Psoas muscle (tissue), 8 donors: ENCODE data around the gene RNU7-1. TPM values are rescaled to one million over a fixed set of nuclear protein-coding genes. Genes with fewer than 3 reads are reported as not detected.

Source experiments
- ATAC-seq, 4 donors: fragments of 200-7000 bp; cut with Tn5 transposase; one replicate each; pipeline ENCODE4 v1.9.1; 2020; ENCODE audit warnings: moderate library complexity in 3 of 4, mild to moderate bottlenecking in 2 of 4
- DNase-seq, 2 donors: peaks; one replicate each; pipeline ENCODE4 v3.0.0-alpha.2; 2020
- H3K27ac ChIP-seq: fragments of 200-600 bp; one replicate; pipeline ENCODE4 v1.8.0; 2022
- H3K27me3 ChIP-seq, 3 donors: fragments of 200-600 bp in 1 of 3; one replicate each; pipeline versions ENCODE4 v1.6.1 to v1.8.0; 2013 to 2022; ENCODE audit warnings: low read length in 2 of 3, mild to moderate bottlenecking in 2 of 3, moderate library complexity in 1 of 3; ENCODE audit not compliant: insufficient read depth in 3 of 3
- H3K36me3 ChIP-seq, 2 donors: fragments of 200-600 bp in 1 of 2; one replicate each; pipeline versions ENCODE4 v1.6.1 to v1.8.0; 2013 to 2022; ENCODE audit warnings: low read depth in 1 of 2, mild to moderate bottlenecking in 1 of 2, moderate library complexity in 1 of 2; ENCODE audit not compliant: insufficient read depth in 1 of 2
- H3K4me1 ChIP-seq: fragments of 200-600 bp; one replicate; pipeline ENCODE4 v1.8.0; 2022
- H3K4me3 ChIP-seq: fragments of 200-600 bp; one replicate; pipeline ENCODE4 v1.8.0; 2022; ENCODE audit warnings: mild to moderate bottlenecking
- H3K9me3 ChIP-seq: fragments of 200-600 bp; one replicate; pipeline ENCODE4 v1.8.0; 2022
- CTCF ChIP-seq: fragments of 200-600 bp; IDR thresholded peaks from one replicate; pipeline ENCODE4 v1.8.0; 2022; ENCODE audit warnings: antibody characterized with exemption
- WGBS, 3 donors: extraction: QIAGEN DNeasy Blood & Tissue Kit; methylation state at CpG; one replicate each; pipeline versions ENCODE4 v1.1.6 to v1.1.7; 2013; 5-methylcytosine and 5-hydroxymethylcytosine counted together
- intact Hi-C, 2 donors: fragments of 100-400 bp; cut with DNase I; formaldehyde crosslinking; loops; one replicate each; pipeline versions ENCODE4 v1.11.0 to v1.14.2; 2022
- polyA plus RNA-seq, 3 donors: library from polyadenylated mRNA; stranded (reverse); fragments of 200-250 nt; gene quantifications; one replicate each; pipeline ENCODE4 v1.2.3, GENCODE V29; 2013
- total RNA-seq, 4 donors: library from RNA; stranded (reverse); fragmentation: NEBNext Ultra II Directional in 2 of 4; extraction: Animal tissue kit (Norgen Biotek cat#: 25700) in 2 of 4; gene quantifications; one replicate each; pipeline versions ENCODE4 v1.2.1 to v1.2.4, GENCODE V29; 2021 to 2023
- donor health status: healthy with polysubstance abuse.
- donor health status: DM: no; HTN: no; CAD: no; lungs with moderate emphysema.
- donor health status: Bipolar disorder and iron deficiency.
- donor health status: healthy.
- donor health status: DM: yes; HTN: yes; CAD: no.
- donor health status: DM: no; HTN: no; CAD: no.
- donor health status: DM: no; HTN: no; CAD: no.
- donor health status: DM: yes; HTN: yes; CAD: no.

Gene RNU7-1
- total and polyA plus RNA-seq, 7 donors: not detected

GRCh38 chr12:6917491-6918231 lies 26.0 kb upstream of the RNU7-1 start:
- Histone ChIP-seq H3K27me3 (peaks cover 0 to 19% (median 17%) of the 10 kb centered on the region in 3 donors), H3K27ac (no peak overlapping the region), H3K4me1 (no peaks in the 10 kb centered on the region), H3K36me3 (no peaks in the 10 kb centered on the region), H3K4me3 (no peak overlapping the region), H3K9me3 (no peaks in the 10 kb centered on the region)
- no peak for DNase-seq
- no peak for ATAC-seq
- 76 to 80% (median 79%) methylated on average over 13 to 14 of the region's 14 CpGs for WGBS, 3 donors
- TF ChIP-seq CTCF: no peak
- intact Hi-C loops: no loop called here

- H3K4me3 ChIP-seq: no peak overlapping the region
- TF ChIP-seq CTCF: no peak
- ATAC-seq (no peak), DNase-seq (no peak)
- intact Hi-C loops: no loop called here
- H3K9me3 ChIP-seq: no peaks in the 10 kb centered on the region
- H3K27me3 ChIP-seq: peaks cover 0 to 16% (median 7%) of the 10 kb centered on the region in 3 donors
- no peaks in the 10 kb centered on the region for H3K36me3 ChIP-seq
- no peak overlapping the region for H3K27ac ChIP-seq
- WGBS, 3 donors: 70 to 79% (median 78%) methylated on average over 7 of the region's 7 CpGs
- peaks cover 8% of the 10 kb centered on the region for H3K4me1 ChIP-seq
These were observed 24.0 kb upstream of the RNU7-1 start for GRCh38 chr12:6919588-6919987.

GRCh38 chr12:6921539-6921938 lies 22.1 kb upstream of the RNU7-1 start:
- intact Hi-C loops: loop anchor here in 1 of 2 donors (5.0 kb wide), 1 partner anchor 41 kb away; no protein-coding TSS in a partner anchor
- DNase-seq (no peak), ATAC-seq (no peak)
- Histone ChIP-seq H3K36me3 (no peaks in the 10 kb centered on the region), H3K4me1 (peaks cover 25% of the 10 kb centered on the region), H3K4me3 (no peak overlapping the region), H3K27me3 (no peaks in the 10 kb centered on the region), H3K9me3 (no peaks in the 10 kb centered on the region), H3K27ac (no peak overlapping the region)
- no peak for TF ChIP-seq CTCF
- WGBS, 3 donors: 80 to 85% (median 82%) methylated on average over 7 of the region's 7 CpGs

- DNase-seq (no peak), ATAC-seq (no peak)
- no peak for TF ChIP-seq CTCF
- H3K27me3 ChIP-seq: no peaks in the 10 kb centered on the region
- H3K4me3 ChIP-seq: no peak overlapping the region
- intact Hi-C loops: loop anchor here in 1 of 2 donors (5.0 kb wide), 1 partner anchor 40 kb away; no protein-coding TSS in a partner anchor
- H3K36me3 ChIP-seq: no peaks in the 10 kb centered on the region
- peaks cover 28% of the 10 kb centered on the region for H3K4me1 ChIP-seq
- WGBS, 3 donors: 72 to 81% (median 73%) methylated on average over 9 of the region's 9 CpGs
- no peaks in the 10 kb centered on the region for H3K9me3 ChIP-seq
- H3K27ac ChIP-seq: no peak overlapping the region
These were observed 21.3 kb upstream of the RNU7-1 start for GRCh38 chr12:6921996-6922946.
